NCI-H2081 treated with DMSO at 0.1 percent for 48 hours (cell line): ENCODE results near the gene VASH2.
"Not testable (repeated sequence)": the region's sequence is repeated elsewhere in the genome, so short reads cannot be mapped to it uniquely, and the experiment has no call there.

Experiments
- DNase-seq: peaks from one replicate; lab custom pipeline; 2025; lab: John Stamatoyannopoulos, UW

Gene VASH2

GRCh38 chr1:212981571-212982328 lies 31.4 kb downstream of the VASH2 start:
- no peak for DNase-seq

DNA sequence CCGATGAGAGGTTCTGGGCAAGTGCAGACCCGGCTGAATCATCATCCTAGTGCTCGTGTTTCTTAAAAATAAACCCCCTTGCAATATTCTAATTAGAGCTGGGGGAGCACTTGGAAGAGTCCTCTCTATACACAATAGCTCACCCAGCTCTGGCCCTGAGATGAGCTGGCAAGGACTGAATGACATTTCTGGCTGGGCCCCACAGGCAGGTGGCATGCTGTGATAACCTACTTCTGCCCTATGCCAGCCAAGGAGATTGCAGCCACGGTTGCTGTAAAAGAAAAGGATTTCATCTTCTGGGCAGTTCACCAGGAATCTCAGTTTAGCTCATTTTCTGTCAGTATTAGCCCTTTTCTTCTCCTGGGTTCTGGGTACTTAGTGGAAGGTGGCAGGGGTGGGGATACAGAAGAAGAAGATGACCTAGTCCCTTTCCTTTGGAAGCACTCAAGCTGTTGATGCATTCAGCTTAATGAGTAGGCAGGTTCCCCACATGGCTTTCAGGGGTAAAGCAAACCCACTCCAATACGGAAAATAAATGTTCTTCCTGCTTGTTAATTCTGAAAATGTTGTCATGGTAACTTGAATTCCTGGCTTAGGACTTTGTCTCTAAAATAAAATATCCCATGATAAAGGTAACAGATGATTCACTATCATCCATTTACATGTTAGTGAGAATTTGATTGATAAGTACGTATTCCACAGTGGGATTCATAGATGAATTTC lies 32.2 kb downstream of the VASH2 start:
- DNase-seq: no peak

DNA sequence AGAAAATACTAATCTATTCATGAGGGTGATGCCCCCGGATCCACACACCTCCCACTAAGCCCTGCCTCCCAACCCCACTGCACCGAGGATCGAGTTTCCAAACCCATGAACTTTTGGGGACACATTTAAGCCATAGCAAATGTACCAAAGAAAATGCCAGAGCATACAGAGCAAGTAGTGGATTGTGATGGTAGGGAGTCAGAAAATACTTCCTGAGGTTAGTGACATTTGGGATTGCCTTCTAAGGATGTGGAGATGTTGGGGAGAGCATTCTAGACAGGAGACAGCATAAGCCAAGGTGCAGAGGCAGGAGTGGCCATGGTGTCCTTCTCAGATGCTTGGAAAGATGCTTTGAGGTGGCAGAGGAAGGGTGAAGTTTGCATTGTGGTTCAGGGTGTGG lies 33.1 kb downstream of the VASH2 start:
- no peak for DNase-seq

DNA sequence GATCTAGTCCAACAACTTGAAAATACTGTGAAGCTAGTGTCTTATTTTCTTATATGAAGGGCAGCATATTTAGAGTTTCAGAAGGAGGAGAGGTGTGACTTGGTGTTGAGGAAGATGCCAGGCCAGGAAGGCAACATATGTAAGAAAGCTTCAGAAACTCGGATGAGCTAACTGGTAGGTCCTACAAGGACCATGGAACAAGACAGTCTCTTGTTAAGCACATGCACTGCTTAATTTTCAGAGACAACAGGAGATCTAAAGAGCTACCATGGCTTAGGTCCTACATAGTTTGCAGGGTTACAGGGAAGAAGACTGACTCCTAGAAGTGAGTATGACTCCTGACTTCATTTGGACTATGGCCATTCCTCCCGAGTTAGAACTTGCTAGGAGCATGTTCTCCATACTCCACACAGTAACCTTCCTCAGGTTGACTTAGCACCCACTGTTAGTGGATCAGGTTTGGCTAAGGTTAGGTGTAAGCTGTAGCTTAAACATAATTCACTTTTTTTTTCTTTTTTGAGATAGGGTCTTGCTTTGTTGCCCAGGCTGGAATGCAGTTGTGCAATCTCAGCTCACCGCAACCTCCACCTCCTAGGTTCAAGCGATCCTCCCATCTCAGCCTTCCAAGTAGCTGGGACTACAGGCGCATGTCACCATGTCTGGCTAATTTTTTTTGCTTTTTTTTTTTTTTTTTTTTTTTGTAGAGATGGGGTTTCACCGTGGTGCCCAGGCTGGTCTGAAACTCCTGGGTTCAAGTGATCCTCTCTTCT lies 34.4 kb downstream of the VASH2 start:
- no peak for DNase-seq

DNA sequence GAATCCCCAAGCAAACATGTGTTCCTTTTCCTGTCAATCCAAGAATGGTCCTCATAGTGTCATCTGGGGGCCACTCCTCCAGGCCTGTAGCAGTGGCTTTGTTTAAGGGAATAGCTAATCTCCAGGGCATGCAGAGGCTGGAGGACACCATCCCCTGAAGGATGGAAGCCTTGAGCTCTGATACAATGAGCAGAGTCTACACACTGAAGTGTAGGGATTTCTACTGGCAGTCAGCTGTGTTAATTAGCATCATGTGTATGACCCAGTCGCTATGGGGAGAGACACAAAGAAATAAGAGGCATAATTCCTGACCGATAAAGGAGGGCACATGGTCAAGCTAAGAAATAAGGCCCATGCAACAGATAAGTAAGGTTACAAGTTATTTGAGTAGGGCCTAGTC lies 36.2 kb downstream of the VASH2 start:
- no peak for DNase-seq

DNA sequence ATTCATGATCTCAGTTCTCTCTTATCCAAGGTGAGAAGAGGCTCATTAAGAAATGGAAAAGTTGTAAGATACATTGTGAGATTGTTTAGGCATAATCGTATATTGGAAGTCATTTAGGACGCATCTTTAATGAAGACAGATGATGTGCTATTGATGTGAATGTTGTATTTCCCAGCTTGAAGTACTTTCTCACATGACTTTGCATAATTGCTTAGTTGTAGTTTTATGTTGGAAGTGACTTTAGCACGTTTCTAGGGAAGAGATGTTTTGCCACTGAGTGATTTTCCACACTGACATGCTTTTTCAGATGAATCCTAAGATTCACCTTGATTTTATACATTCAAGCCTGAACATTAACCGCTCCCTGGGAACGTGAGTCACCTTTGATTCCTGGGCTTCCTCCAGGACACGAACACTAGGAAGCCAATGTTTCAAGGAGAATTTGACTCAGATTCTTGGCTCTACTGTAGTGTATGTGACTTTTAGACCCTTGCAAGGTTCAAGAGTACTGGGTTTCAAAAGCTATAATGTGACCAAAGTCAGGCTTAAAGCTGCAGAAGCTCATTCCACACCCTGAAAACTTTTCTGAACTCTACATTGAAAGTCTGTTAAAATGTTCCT lies 37.5 kb downstream of the VASH2 start:
- DNase-seq: no peak

DNA sequence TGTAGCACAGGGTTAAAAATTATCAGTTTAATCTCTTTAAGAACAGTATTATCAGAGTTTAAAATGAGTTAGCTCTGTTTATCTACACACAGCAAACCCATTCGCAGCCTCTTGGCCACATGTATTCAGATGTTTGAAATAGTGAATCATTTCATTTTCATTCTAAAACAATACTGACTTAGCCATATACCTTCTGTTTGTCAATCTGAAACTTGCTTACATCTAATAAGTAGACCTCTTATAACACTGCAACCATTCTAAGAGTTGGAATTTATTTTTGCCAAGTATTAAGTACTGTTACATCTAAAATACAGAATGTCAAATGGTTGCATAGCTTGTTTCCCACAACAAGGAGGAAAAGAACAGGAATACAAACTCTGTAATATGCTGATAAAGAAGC lies 39.9 kb downstream of the VASH2 start:
- no peak for DNase-seq

DNA sequence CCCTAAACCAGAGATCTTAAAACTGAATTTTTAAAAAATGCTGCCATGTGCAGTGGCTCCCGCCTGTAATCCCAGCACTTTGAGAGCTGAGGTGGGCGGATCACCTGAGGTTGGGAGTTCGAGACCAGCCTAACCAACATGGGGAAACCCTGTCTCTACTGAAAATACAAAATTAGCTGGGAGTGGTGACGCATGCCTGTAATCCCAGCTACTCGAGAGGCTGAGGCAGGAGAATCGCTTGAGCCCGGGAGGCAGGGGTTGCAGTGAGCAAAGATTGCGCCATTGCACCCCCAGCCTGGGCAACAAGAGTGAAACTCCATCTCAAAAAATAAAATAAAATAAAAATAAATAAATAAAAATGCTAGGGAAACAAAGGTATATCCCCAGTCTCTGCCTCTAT lies 43.6 kb downstream of the VASH2 start:
- not testable (repeated sequence) for DNase-seq

DNA sequence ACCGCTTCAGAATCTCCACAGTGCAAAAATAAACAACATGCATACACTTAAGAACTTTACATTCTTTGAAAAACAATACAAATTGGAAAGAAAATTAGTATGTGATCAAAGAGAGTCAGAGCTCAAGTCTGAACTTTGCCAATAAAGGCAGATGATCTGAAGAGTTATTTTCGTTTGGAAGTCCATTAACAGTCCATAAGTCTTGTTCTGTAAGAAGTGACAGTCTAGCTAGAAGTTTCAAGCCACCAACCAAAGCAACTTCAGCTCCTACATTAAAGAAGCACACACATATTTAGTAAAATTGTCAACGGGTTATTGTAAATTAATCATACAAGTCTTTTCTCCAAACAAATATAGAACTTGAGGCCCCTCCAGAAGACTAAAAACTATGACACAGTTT lies 44.6 kb downstream of the VASH2 start:
- DNase-seq: no peak

GRCh38 chr1:213003256-213003655 lies 52.9 kb downstream of the VASH2 start:
- no peak for DNase-seq

DNA sequence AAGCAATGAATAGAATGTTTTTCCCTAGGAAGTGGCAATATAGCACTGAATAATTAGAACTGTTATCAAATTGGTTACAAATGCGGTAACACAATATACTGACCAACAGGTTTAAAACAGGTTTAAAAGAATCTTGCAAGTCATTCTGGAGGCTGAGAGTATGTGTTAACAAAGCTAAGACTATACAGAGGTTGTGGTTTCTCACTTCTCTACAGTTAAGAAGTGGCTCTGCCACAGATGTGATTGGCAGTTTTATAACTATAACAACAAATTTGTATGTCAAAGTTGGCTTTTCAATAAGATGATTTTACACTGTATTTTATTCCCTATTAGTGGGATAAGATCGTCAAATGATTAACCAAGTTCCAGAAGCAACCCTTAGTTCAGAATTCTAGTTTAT lies 58.2 kb downstream of the VASH2 start:
- no peak for DNase-seq

- no peak for DNase-seq
Observed at GRCh38 chr1:213014642-213015041, 64.3 kb downstream of the VASH2 start.

DNA sequence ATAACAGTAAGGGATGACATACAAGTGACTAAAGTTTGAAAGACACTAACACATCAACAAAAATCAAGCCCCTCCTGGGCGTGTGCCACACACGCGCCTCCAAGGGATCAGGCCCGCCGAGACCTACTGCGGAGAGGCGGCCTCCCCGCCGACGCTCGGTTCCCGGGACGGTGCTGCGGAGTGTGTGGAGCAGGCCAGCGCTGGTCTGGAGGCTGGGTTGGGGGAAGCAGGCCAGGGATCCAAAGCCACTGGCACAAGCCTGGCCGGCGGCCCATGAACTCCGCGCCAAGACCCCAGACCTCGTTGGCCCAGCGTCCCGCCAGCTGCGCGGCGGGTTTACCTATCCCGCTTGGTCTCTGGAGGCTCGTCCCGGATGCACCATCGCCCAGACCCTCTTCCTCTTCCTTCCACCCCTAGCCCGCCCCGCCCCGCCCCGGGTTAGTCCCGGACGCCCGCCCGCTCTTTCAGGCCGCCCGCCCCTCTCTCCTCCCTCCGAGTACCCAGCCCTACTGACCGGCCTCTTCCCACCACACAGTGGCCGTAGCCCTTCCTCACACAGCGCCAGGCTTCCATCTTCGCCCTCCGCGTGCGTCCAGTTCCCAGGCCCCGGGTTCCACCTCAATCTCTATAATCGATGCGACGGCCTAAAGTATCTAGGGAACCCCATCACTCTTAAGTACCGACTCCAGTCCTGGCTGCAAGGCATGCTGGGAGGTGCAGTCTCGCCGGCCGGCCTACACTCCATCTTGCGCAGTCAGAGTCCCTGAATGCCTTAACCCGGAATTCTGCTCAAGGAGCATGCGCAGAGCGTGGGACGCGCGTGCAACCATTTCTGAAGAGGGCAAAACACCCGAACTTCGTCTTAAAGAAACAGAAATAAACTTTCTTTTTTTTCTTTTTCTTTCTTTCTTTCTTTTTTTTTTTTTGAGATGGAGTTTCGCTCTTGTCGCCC lies 65.0 kb downstream of the VASH2 start, which contains the start of gene ANGEL2:
TSS of gene ANGEL2 (minus strand) at position 769 of the 952 bp plus-strand sequence. CDS start at position 573, 196 bp downstream.
- peak; percentile 83 for DNase-seq

- no peak for DNase-seq
Observed at GRCh38 chr1:213017447-213018273, 67.3 kb downstream of the VASH2 start.

DNA sequence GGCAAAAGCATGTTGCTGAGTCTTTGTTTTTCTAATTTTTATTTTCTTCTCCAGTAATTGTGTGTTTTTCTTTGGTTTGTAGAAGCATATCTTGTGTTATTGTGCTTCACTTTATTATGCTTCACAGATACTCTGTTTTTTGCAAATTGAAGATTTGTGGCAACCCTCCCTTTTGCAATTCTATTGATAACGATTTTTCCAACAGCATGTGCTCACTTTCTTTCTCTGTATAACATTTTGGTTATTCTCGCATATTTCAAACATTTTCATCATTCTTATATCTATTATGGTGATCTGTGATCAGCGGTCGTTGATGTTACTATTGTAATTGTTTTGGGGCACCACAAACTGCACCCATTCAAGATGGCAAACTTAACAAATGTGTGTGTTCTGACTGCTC lies 69.1 kb downstream of the VASH2 start:
- no peak for DNase-seq

DNA sequence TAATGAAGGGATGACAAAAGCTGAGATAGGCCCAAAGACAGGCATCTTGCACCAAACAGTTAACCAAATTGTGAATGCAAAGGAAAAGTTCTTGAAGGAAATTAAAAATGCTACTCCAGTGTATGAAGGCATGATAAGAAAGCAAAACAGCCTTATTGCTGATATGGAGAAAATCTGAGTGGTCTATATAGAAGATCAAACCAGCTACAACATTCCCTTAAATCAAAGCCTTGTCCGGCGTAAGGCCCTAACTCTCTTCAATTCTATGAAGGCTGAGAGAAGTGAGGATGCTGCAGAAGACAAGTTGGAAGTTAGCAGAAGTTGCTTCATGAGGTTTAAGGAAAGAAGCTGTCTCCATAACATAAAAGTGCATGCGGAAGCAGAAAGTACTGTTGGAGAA lies 69.7 kb downstream of the VASH2 start:
- DNase-seq: no peak

- not testable (repeated sequence) for DNase-seq
Observed at GRCh38 chr1:213027024-213027423, 76.7 kb downstream of the VASH2 start.

GRCh38 chr1:213032651-213033050 lies 82.3 kb downstream of the VASH2 start:
- no peak for DNase-seq

DNA sequence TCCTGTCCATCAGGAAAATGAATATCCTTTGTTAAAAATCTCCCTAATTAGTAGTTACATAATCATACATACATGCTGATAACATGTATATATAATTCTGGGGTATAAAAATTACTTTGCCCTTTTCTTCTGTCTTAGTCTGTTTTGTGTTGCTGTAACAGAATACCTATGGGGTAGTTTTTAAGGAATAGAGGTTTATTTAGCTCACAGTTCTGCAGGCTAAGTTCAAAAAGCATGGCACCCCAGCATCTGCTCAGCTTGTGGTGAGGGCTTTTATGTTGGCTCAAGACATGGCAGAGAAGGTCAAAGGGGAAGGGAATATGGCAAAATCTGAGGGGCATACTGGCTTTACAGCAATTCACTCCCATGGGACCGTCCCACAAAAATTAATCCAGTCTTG lies 84.4 kb downstream of the VASH2 start:
- DNase-seq: no peak

- DNase-seq: no peak
Observed at GRCh38 chr1:213035573-213035972, 85.2 kb downstream of the VASH2 start.
